Endothelial cell of hepatic sinusoid (primary cell): ENCODE measurements around the gene CORIN.
"Not testable (repeated sequence)": the region's sequence is repeated elsewhere in the genome, so short reads cannot be mapped to it uniquely, and the experiment has no call there.

Source experiments
- in situ Hi-C: cut with HindIII; loops from 2 replicates; pipeline ENCODE4 v1.10.0; 2017; ENCODE audit warnings: low sequenced_read_pairs

CORIN gene

GRCh38 chr4:47776353-47776752 is 61.5 kb downstream of the CORIN start:
- in situ Hi-C loops, result no loop called here

GRCh38 chr4:47774079-47774478 is 63.8 kb downstream of the CORIN start:
- in situ Hi-C loops, result no loop called here

DNA sequence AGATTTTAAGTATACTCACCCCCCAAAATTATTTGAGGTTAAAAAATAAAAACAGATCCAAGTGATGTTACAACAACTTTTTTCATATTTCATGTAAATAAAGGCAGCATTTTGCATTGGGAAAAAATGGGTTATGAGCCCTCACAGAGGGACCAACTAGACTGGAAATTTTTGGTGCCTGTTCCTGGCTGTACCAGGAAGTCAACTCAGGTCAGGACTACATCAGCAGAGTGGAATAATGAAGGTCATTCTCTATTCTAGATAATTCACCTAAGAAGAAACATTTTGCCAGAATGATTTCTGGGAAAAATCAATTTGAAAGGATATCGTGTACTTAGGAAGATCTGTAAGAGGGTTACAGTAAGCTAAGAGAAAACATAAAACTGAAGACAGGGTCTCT is 66.8 kb downstream of the CORIN start:
- in situ Hi-C loops, result no loop called here

DNA sequence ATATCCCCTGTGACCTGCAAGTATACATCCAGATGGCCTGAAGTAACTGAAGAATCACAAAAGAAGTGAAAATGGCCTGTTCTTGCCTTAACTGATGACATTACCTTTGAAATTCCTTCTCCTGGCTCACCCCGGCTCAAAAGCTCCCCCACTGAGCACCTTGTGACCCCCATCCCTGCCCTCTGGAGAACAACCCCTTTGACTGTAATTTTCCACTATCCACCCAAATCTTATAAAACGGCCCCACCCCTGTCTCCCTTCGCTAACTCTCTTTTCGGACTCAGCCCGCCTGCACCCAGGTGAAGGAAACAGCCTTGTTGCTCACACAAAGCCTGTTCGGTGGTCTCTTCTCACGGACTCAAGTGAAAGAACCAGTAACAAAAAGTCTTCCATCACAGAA is 69.9 kb downstream of the CORIN start:
- in situ Hi-C loops, result not testable (repeated sequence)

- in situ Hi-C loops, result no loop called here
Measured at GRCh38 chr4:47763279-47763678, 74.6 kb downstream of the CORIN start.

- in situ Hi-C loops, result no loop called here
Measured at GRCh38 chr4:47762376-47763266, 75.2 kb downstream of the CORIN start.

GRCh38 chr4:47753316-47753715 is 84.6 kb downstream of the CORIN start:
- in situ Hi-C loops, result not testable (repeated sequence)

DNA sequence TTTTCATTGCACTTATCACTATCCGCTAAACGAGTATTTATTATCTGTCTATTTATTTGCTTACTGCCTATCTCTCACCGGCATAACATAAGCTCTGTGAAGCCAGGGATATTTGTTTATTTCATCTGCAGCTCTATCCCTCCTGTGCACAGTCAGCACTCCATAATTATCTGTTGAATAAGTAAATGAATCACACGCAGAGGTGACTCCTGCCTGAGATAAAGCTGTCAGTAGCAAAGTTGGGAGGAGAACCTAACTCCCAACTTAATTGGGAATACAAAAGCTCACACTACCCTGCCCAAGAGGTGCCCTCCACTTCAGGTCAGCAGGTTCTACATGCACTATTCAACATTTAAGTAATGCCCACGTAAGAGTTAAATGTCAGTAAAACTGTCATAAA is 85.7 kb downstream of the CORIN start:
- in situ Hi-C loops, result no loop called here

GRCh38 chr4:47750788-47751187 is 87.1 kb downstream of the CORIN start:
- in situ Hi-C loops, result no loop called here

- in situ Hi-C loops, result no loop called here
Measured at GRCh38 chr4:47749858-47750257, 88.0 kb downstream of the CORIN start.

DNA sequence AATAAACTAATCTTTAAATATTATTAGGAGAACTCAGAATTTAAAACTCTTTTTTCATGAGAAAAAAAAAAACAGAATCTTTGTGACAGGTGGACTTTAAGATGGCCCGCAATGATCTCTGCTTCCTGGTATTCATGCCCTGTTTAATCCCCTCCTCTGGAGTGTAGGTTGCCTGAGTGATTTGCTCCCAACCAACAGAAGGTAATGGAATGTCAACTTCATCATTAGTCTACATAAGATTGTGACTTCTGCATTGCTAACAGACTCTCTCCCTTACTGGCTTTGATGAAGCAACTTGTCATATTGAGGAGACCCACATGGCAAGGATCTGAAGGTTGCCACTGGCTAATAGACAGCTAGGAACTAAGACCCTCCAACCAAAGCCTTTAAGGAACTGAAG is 88.8 kb downstream of the CORIN start:
- in situ Hi-C loops, result no loop called here

DNA sequence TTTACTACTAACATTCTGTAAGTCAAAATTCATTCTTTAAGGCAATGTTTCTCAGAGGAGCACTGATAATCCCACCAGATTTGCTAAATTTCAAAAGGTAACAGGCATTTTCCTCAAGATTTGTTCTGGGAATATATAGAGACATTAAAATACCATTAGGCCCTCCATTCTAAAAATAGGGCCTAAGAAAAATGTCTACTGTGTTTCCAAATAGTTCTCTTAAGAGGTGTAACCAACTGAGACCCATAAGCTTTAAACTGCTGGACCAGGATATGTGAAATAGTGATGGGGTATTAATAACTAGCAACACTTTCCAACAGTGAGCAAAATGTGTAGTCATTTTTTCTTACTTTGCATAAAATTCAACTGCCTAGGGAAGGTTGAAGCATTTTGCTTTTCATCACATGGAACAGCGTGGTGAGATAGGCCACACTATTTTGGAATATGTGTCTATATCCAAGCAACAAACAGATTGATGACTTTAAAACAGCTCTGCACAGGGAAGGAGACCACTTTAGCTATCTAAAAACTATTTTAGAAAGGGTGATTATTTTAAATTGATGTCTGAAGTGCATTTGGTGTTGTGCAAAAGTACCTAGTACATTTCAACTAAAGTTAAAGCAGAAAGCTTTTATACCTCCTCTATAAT is 89.9 kb downstream of the CORIN start:
- in situ Hi-C loops, result no loop called here

DNA sequence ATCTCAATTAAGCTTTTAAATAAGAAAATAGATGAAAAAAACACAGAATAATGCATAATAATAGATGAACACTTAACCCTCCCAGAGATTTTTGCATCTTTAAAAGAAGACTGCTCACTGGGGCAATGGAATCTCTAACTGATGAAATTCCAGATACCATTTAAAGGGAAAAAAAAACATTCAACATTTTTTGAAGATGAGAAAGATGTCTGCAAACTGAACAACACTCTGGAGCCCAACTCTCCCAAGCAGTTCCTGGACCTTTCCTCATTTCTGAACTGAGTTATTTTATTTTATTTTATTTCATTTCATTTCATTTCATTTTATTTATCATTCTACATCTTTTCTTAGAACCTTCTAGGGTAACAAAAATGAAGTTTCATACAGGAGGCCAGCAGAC is 90.7 kb downstream of the CORIN start:
- in situ Hi-C loops, result no loop called here

GRCh38 chr4:47746122-47746521 is 91.7 kb downstream of the CORIN start:
- in situ Hi-C loops, result no loop called here

GRCh38 chr4:47744843-47745382 is 93.0 kb downstream of the CORIN start:
- in situ Hi-C loops, result no loop called here

GRCh38 chr4:47744253-47744652 is 93.6 kb downstream of the CORIN start:
- in situ Hi-C loops, result no loop called here

- in situ Hi-C loops, result no loop called here
Measured at GRCh38 chr4:47741200-47741599, 96.7 kb downstream of the CORIN start.

- in situ Hi-C loops, result no loop called here
Measured at GRCh38 chr4:47737326-47737725, 100.5 kb downstream of the CORIN start.

DNA sequence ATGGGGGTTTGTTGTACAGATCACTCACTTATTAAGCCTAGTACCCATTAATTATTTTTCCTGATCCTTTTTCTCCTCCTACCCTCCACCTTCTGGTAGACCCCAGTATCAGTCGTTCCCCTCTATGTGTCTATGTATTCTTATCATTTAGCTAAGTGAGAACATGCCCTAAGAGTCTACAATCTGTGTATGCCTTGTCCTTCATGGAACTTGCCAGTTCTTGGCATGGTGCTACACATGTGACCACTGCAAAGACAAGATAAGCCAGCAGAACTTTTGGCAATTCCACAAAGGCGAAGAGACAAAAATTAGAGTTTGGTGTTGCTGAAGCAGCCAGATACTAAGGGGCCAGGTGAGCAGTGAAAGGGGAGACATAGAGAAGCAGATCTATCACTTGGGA is 101.3 kb downstream of the CORIN start:
- in situ Hi-C loops, result no loop called here

- in situ Hi-C loops, result no loop called here
Measured at GRCh38 chr4:47736146-47736545, 101.7 kb downstream of the CORIN start.

- in situ Hi-C loops, result no loop called here
Measured at GRCh38 chr4:47733302-47734175, 104.3 kb downstream of the CORIN start.
